KMS-11 (cell line): ENCODE data around the gene LRRC27.

Experiments
- H2AFZ ChIP-seq: fragments of 200-600 bp; sonication (generic); 2 replicates; pipeline ENCODE4 v1.6.1; 2016; ENCODE audit warnings: antibody characterized with exemption, mixed run types, low read depth
- H3K27ac ChIP-seq: fragments of 200-600 bp; sonication (generic); 2 replicates; pipeline ENCODE4 v1.6.1; 2016; ENCODE audit warnings: mild to moderate bottlenecking, mixed run types
- H3K27me3 ChIP-seq: fragments of 200-600 bp; sonication (generic); 2 replicates; pipeline ENCODE4 v1.6.1; 2017; ENCODE audit warnings: mild to moderate bottlenecking, low read depth, mixed run types, moderate library complexity; ENCODE audit not compliant: insufficient read depth
- H3K36me3 ChIP-seq: fragments of 200-600 bp; sonication (generic); 2 replicates; pipeline ENCODE4 v1.6.1; 2017; ENCODE audit warnings: mild to moderate bottlenecking, mixed run types; ENCODE audit not compliant: insufficient read depth
- H3K4me1 ChIP-seq: fragments of 200-600 bp; sonication (generic); 2 replicates; pipeline ENCODE4 v1.6.1; 2016; ENCODE audit warnings: mild to moderate bottlenecking, low read depth, mixed run types; ENCODE audit not compliant: poor library complexity, severe bottlenecking
- H3K4me2 ChIP-seq: fragments of 200-600 bp; sonication (generic); 2 replicates; pipeline ENCODE4 v1.7.0; 2016; ENCODE audit warnings: mild to moderate bottlenecking, mixed run types
- H3K4me3 ChIP-seq: fragments of 200-600 bp; sonication (generic); IDR thresholded peaks from 2 replicates; pipeline ENCODE4 v1.6.1; 2017; ENCODE audit warnings: low read depth, low read length, mixed read lengths; ENCODE audit not compliant: insufficient read depth
- H3K79me2 ChIP-seq: fragments of 200-600 bp; sonication (generic); 2 replicates; pipeline ENCODE4 v1.6.1; 2016; ENCODE audit warnings: low read depth, mixed run types; ENCODE audit not compliant: insufficient read depth
- H3K9ac ChIP-seq: fragments of 200-600 bp; sonication (generic); 2 replicates; pipeline ENCODE4 v1.6.1; 2016; ENCODE audit warnings: mild to moderate bottlenecking, mixed run types
- H4K20me1 ChIP-seq: fragments of 200-600 bp; sonication (generic); 2 replicates; pipeline ENCODE4 v1.6.1; 2016; ENCODE audit warnings: mild to moderate bottlenecking, mixed run types; ENCODE audit not compliant: insufficient read depth
- CTCF ChIP-seq: fragments of 200-600 bp; sonication (generic); conservative IDR thresholded peaks from 2 replicates; pipeline ENCODE4 v1.6.1; 2017; ENCODE audit warnings: low read depth, mild to moderate bottlenecking, antibody characterized with exemption, low read length, moderate library complexity, mixed read lengths

Gene LRRC27

DNA sequence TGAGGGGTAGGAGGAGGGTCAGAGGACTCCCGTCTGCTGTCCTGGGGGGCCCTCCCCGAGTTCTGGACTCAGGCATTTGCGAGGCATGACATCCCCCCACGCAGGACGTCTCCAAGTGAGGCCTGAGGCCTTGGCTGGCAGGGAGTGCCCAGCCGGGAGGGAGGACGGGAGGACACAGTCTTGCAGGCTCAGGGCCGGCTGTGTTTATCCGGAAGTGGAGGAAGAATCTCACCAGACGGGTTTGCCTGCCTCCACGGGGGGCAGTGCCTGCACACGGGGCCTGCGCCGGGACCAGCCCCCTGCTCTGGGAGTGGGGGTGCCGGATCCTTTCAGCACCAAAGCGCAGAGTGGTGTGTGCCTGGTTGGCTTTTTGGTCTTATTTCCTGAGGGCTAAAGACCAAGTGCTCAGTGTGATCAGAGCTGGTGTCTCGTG is 75.9 kb downstream of the LRRC27 start:
- Histone ChIP-seq H3K4me1 (no peaks in the 10 kb centered on the region), H3K27ac (no peak overlapping the region), H3K27me3 (no peaks in the 10 kb centered on the region), H2AFZ (no peak overlapping the region), H3K4me3 (no peak overlapping the region), H3K9ac (no peak overlapping the region), H3K36me3 (no peaks in the 10 kb centered on the region), H4K20me1 (no peaks in the 10 kb centered on the region), H3K79me2 (0 out of 2 replicates have a peak, but pooled peaks cover 4% of the 10 kb centered on the region), H3K4me2 (no peak overlapping the region)
- no peak for TF ChIP-seq CTCF

DNA sequence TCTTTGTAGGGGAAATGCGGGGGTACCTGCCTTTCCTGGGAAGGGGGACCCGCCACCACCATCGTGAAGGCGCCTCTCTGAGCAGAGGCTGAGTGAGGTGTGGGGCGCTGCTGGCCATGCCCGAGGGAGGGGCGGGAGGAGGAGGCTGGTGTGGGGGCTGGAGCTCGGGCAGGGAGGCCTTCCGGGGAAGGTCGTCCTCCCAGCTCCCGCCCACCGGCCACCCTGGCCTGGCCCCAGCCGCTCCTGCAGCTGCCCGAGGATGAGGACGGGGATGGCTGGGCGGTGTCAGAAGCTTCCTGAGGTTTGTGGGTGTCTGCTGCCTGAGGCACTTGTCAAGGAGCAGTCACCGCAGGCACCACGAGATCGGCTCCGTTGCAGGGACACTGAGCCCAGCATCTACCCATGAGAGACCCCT is 76.4 kb downstream of the LRRC27 start:
- Histone ChIP-seq H3K4me1 (no peaks in the 10 kb centered on the region), H3K4me2 (no peak overlapping the region)

DNA sequence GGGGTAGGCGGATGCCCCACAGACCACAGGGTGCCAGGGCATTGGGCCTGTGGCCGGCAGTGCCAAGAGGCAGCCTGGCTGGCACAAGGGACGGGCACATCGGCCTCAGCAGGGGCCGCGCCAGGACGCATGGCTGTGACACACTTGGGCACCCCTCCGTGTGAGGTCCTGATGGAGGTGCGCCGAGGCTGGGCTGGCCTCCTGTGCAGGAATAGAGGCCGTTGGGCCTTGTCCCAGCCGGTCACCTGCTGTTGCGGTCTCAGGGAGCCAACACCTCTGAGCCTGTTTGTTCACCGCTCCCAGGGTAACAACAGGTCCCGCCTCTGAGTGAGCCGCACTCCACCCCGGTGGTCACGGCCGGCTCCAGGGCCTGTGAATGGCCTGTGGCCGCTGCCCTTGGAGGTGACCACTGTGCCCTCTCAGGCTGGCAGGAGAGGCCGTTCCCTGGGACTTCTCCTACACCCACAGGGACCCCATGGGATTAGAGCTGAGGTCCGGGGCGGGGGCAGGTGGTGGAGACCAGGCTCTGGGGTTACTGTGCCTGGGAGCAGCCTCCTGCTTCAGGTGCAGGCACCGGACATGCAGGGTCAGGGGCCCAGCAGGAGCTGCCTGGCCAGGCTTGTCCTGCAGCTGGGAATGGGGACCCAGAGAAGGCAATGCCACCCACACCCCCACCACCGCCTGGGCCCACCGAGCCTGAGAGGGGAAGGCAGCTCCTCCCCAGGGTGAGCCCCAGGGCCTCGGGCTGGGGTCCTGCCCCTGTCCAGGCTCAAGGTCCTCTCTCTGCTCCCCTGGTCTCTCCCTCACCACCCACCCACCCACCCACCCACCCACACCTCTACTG is 77.1 kb downstream of the LRRC27 start:
- no peak overlapping the region for H3K9ac ChIP-seq
- no peak overlapping the region for H2AFZ ChIP-seq
- H3K4me1 ChIP-seq, result no peaks in the 10 kb centered on the region
- no peaks in the 10 kb centered on the region for H4K20me1 ChIP-seq
- H3K79me2 ChIP-seq, result no peaks in the 10 kb centered on the region
- no peak for TF ChIP-seq CTCF
- H3K27me3 ChIP-seq, result no peaks in the 10 kb centered on the region
- H3K27ac ChIP-seq, result no peak overlapping the region
- no peak overlapping the region for H3K4me3 ChIP-seq
- H3K36me3 ChIP-seq, result no peaks in the 10 kb centered on the region
- H3K4me2 ChIP-seq, result no peak overlapping the region

More for the DNA sequence above, 76.4 kb downstream of the LRRC27 start:
- Histone ChIP-seq H3K27me3 (no peaks in the 10 kb centered on the region), H4K20me1 (no peaks in the 10 kb centered on the region), H3K4me3 (no peak overlapping the region), H3K79me2 (0 out of 2 replicates have a peak, but pooled peaks cover 1% of the 10 kb centered on the region), H3K36me3 (no peaks in the 10 kb centered on the region), H2AFZ (no peak overlapping the region), H3K9ac (no peak overlapping the region), H3K27ac (no peak overlapping the region)
- no peak for TF ChIP-seq CTCF

GRCh38 chr10:132409667-132410028 is 77.7 kb downstream of the LRRC27 start:
- TF ChIP-seq CTCF, result no peak
- H3K4me3 ChIP-seq, result no peak overlapping the region
- no peaks in the 10 kb centered on the region for H4K20me1 ChIP-seq

More at GRCh38 chr10:132409667-132410028, 77.7 kb downstream of the LRRC27 start:
- Histone ChIP-seq H3K27me3 (no peaks in the 10 kb centered on the region), H3K9ac (no peak overlapping the region), H3K4me1 (no peaks in the 10 kb centered on the region), H3K79me2 (no peaks in the 10 kb centered on the region), H3K4me2 (no peak overlapping the region), H3K36me3 (no peaks in the 10 kb centered on the region), H2AFZ (no peak overlapping the region), H3K27ac (no peak overlapping the region)
